Hematopoietic multipotent progenitor cell (in vitro differentiated cells): ENCODE results near the gene KAT5. TPM values are rescaled to one million over a fixed set of nuclear protein-coding genes. Genes with fewer than 3 reads are reported as not detected.
A peak's percentile ranks its signal among the peaks of the same experiment; 100 is the strongest.
"Not testable (repeated sequence)": the region's sequence is repeated elsewhere in the genome, so short reads cannot be mapped to it uniquely, and the experiment has no call there.

Experiments
- DNase-seq, 3 donors: peaks; one replicate each; pipeline ENCODE4 v3.0.0-alpha.2; 2011 to 2015; ENCODE audit warnings: low read depth in 2 of 3, low spot score in 2 of 3
- total RNA-seq: library from RNA; depleted of rRNA; stranded (reverse); fragments of >200 nt; gene quantifications from one replicate; pipeline ENCODE4 v1.2.3, GENCODE V29; 2012

The KAT5 gene
- total RNA-seq = 75.7 TPM

GRCh38 chr11:65711785-65712632 lies at the start of gene KAT5:
Gene KAT5, plus strand, starts transcription at chr11:65712252. Its CDS starts 16 bp downstream, at chr11:65712268.
- DNase-seq = peak; percentile 98 to 99 (median 98)

GRCh38 chr11:65662799-65663638 lies 49.0 kb upstream of the KAT5 start, which contains the start of gene RELA:
Gene RELA, minus strand, starts transcription at chr11:65662916. Its CDS starts 84 bp downstream, at chr11:65662832.
- DNase-seq = peak; percentile 79 to 96 (median 96)

GRCh38 chr11:65663639-65664200 lies 48.3 kb upstream of the KAT5 start:
- peak in 2 of 3 donors; percentile 18 to 31 for DNase-seq

- no peak for DNase-seq
Observed at GRCh38 chr11:65672180-65672860, 39.7 kb upstream of the KAT5 start.

DNA sequence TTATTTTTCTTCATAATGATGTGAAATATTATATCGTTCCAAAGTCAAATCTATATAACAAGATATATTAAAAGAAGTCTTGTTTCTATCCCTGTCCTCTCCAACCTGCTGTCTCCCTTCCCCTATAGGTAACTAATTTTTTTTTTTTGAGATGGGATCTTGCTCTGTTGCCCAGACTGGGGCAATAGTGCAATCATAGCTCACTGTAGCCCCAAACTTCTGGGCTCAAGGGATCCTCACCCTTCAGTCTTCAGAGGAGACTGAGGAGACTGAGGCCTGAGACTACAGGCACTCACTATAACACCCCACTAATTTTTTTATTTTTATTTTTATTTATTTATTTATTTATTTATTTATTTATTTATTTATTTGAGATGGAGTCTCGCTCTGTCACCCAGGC lies 39.1 kb upstream of the KAT5 start:
- no peak for DNase-seq

GRCh38 chr11:65680192-65680743 lies 31.8 kb upstream of the KAT5 start:
- no peak for DNase-seq

- DNase-seq = not testable (repeated sequence)
Observed at GRCh38 chr11:65683480-65683879, 28.6 kb upstream of the KAT5 start.

DNA sequence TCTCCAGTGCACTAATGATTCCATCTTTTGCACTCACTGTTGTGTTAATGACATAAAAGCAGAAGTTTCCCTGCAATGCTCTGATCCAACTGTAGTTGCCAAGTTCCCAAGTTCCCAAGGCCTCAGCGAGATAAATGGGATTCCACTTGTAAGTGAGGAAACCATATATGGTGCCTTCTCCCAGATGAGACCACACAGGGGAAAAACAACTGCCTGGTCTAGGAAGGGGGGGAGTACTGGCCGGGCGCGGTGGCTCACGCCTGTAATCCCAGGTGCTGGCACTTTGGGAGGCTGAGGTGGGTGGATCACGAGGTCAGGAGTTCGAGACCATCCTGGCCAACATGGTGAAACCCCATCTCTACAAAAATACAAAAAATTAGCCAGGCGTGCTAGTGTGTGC lies 26.1 kb upstream of the KAT5 start:
- DNase-seq = no peak

DNA sequence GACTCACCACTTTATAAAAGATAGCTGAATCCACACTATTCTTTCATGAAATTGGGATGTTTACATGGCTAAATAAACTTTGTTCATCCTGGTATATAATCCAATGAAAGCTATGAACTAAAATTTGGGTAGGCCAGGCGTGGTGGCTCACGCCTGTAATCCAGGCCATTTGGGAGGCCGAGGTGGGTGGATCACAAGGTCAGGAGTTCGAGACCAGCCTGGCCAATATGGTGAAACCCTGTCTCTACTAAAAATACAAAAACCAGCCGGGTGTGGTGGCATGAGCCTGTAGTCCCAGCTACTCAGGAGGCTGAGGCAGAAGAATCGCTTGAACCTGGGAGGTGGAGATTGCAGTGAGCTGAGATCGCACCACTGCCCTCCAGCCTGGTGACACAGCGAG lies 20.2 kb upstream of the KAT5 start:
- not testable (repeated sequence) for DNase-seq

- no peak for DNase-seq
Observed at GRCh38 chr11:65692367-65692766, 19.7 kb upstream of the KAT5 start.

- DNase-seq = no peak
Observed at GRCh38 chr11:65695459-65696241, 16.4 kb upstream of the KAT5 start.

GRCh38 chr11:65696802-65697552 lies 15.1 kb upstream of the KAT5 start:
- DNase-seq = no peak

GRCh38 chr11:65698205-65698604 lies 13.8 kb upstream of the KAT5 start:
- DNase-seq = no peak

DNA sequence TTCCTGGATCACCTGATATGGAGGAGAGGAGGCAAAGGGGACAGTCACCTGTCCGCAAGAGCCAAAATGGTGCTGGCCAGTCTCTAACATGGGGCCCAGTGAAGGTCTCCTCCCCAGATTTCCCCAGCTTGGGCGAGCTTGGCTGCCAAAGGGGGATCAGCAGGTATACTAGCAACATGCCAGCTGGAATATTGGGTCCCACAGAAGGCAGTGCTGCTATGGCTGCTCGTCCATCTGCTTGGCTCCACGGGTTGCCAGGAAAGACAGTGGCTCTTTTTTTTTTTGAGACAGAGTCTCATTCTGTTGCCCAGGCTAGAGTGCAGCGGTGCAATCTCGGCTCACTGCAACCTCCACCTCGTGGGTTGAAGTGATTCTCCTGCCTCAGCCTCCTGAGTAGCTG lies 12.7 kb upstream of the KAT5 start:
- DNase-seq = no peak

DNA sequence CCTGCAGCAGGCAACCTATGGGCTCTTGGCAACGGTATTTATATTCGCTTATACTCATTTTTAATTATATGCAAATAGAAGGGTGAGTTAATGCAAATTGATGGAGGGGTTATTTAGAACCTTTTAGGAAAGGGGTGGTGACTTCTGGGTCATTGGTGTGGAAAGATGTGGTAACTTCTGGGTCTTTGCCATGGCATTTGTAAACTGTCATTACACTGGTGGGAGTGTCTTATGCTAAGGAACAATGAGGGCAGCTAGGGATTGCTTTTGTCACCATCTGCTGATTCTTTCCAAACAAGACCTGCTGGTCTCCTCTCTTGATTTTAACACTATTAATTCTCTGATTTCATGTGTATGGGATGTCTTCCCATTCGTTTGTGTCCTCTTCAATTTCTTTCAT lies 11.7 kb upstream of the KAT5 start:
- peak in 1 of 3 donors; percentile 24 for DNase-seq

- no peak for DNase-seq
Observed at GRCh38 chr11:65701686-65702085, 10.4 kb upstream of the KAT5 start.

DNA sequence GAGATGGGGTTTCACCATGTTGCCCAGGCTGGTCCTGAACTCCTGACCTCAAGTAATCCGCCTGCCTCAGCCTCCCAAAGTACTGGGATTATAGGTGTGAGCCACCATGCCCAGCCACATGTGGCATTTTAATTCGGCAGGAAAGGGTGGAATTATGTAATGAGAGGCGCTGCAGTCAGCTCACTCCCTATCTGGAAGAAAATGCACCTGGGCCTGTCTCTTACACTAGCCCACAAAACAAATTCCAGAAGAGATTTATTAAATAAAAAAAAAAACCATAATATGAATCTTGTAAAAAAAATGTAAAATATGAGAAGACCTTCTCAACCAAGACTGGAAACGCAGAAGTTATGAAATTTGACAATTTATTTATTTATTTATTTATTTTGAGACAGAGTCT lies 8.2 kb upstream of the KAT5 start:
- DNase-seq = no peak

DNA sequence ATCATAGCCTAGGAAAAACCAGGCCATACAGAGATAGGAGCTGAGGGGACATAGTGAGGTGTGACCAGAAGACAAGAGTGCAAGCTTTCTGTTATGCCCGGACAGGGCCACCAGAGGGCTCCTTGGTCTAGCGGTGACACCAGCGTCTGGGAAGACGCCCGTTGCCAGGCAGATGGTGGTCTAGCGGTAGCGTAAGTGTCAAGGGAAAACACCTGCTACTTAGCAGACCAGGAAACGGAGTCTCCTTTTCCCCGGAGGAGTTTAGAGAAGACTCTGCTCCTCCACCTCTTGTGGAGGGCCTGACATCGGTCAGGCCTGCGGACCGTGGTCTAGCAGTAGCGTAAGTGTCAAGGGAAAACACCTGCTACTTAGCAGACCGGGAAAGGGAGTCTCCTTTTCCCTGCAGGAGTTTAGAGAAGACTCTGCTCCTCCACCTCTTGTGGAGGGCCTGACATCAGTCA lies 5.7 kb upstream of the KAT5 start:
- peak in 2 of 3 donors; percentile 58 to 68 for DNase-seq

GRCh38 chr11:65707002-65707401 lies 5.0 kb upstream of the KAT5 start:
- not testable (repeated sequence) for DNase-seq
